Upper lobe of right lung (tissue), 1 donor: ENCODE data around the gene BCL11B. TPM values are rescaled to one million over a fixed set of nuclear protein-coding genes. Genes with fewer than 3 reads are reported as not detected.

Experiments
- ATAC-seq: fragments of 200-7000 bp; cut with Tn5 transposase; one replicate; pipeline ENCODE4 v1.9.1; 2020; ENCODE audit warnings: mild to moderate bottlenecking, moderate library complexity
- DNase-seq: peaks from one replicate; pipeline ENCODE4 v3.0.0-alpha.2; 2020
- H3K27ac ChIP-seq: fragments of 200-600 bp; one replicate; pipeline ENCODE4 v1.8.0; 2022
- H3K27me3 ChIP-seq: fragments of 200-600 bp; one replicate; pipeline ENCODE4 v1.8.0; 2022; ENCODE audit warnings: mild to moderate bottlenecking
- H3K36me3 ChIP-seq: fragments of 200-600 bp; one replicate; pipeline ENCODE4 v1.8.0; 2022
- H3K4me1 ChIP-seq: fragments of 200-600 bp; one replicate; pipeline ENCODE4 v1.8.0; 2022
- H3K4me3 ChIP-seq: fragments of 200-600 bp; one replicate; pipeline ENCODE4 v1.8.0; 2022; ENCODE audit warnings: mild to moderate bottlenecking
- H3K9me3 ChIP-seq: fragments of 200-600 bp; one replicate; pipeline ENCODE4 v1.8.0; 2022
- intact Hi-C: fragments of 100-400 bp; cut with DNase I; formaldehyde crosslinking; loops from one replicate; pipeline ENCODE4 v1.11.0; 2022
- total RNA-seq: library from RNA; stranded (reverse); fragmentation: NEBNext Ultra II Directional; extraction: Animal tissue kit (Norgen Biotek cat#: 25700); gene quantifications from one replicate; pipeline ENCODE4 v1.2.1, GENCODE V29; 2021
- TF ChIP-seq, protein P1 (sequence below): fragments of 200-600 bp; IDR thresholded peaks from one replicate; pipeline ENCODE4 v1.8.0; 2022; ENCODE audit warnings: antibody characterized with exemption
- donor health status: DM: no; HTN: yes; CAD: no; lungs with severe emphysema.

Gene BCL11B
- total RNA-seq, 1 donor from 2014 or later, result 2.4 TPM

- H3K4me1 ChIP-seq, result no peaks in the 10 kb centered on the region
- TF ChIP-seq, protein P1, sequence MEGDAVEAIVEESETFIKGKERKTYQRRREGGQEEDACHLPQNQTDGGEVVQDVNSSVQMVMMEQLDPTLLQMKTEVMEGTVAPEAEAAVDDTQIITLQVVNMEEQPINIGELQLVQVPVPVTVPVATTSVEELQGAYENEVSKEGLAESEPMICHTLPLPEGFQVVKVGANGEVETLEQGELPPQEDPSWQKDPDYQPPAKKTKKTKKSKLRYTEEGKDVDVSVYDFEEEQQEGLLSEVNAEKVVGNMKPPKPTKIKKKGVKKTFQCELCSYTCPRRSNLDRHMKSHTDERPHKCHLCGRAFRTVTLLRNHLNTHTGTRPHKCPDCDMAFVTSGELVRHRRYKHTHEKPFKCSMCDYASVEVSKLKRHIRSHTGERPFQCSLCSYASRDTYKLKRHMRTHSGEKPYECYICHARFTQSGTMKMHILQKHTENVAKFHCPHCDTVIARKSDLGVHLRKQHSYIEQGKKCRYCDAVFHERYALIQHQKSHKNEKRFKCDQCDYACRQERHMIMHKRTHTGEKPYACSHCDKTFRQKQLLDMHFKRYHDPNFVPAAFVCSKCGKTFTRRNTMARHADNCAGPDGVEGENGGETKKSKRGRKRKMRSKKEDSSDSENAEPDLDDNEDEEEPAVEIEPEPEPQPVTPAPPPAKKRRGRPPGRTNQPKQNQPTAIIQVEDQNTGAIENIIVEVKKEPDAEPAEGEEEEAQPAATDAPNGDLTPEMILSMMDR, result no peak
- no peak for DNase-seq
- ATAC-seq, result no peak
- peaks cover 18% of the 10 kb centered on the region for H3K27me3 ChIP-seq
- H3K36me3 ChIP-seq, result no peaks in the 10 kb centered on the region
- H3K27ac ChIP-seq, result no peak overlapping the region
- H3K9me3 ChIP-seq, result no peaks in the 10 kb centered on the region
- intact Hi-C loops, result no loop called here
- no peak overlapping the region for H3K4me3 ChIP-seq
These were observed 10.5 kb upstream of the BCL11B start for GRCh38 chr14:99282261-99283050.

- intact Hi-C loops, result no loop called here
These were observed 9.4 kb upstream of the BCL11B start for GRCh38 chr14:99281396-99281795.

DNA sequence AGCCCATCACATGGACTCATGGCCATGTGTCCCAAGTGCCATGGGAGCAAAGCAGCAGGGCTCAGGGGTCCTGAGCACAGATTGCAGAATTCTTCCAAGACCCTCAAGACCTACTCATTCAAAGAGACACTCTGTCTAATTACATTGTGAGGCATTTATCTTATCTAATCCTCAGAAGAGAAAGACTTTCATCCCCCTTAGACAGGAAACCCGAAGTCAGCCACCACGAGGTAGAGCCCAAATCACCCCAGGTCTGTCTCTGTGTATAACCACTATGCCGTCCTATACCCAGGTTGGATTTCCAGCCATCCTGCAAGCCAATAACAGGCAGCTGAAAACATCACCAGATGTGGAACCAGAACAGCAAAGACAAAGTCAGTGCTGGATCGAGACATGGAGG lies 8.9 kb upstream of the BCL11B start:
- TF ChIP-seq, protein P1, result no peak
- no peaks in the 10 kb centered on the region for H3K9me3 ChIP-seq
- H3K4me3 ChIP-seq, result no peak overlapping the region
- H3K27ac ChIP-seq, result no peak overlapping the region
- intact Hi-C loops, result no loop called here
- no peak for ATAC-seq
- H3K27me3 ChIP-seq, result peaks cover 29% of the 10 kb centered on the region
- H3K4me1 ChIP-seq, result no peaks in the 10 kb centered on the region
- no peak for DNase-seq
- no peaks in the 10 kb centered on the region for H3K36me3 ChIP-seq

More at GRCh38 chr14:99281396-99281795, 9.4 kb upstream of the BCL11B start:
- ATAC-seq (no peak), DNase-seq (no peak)
- Histone ChIP-seq H3K27me3 (peaks cover 24% of the 10 kb centered on the region), H3K9me3 (no peaks in the 10 kb centered on the region), H3K4me3 (no peak overlapping the region), H3K27ac (no peak overlapping the region), H3K4me1 (no peaks in the 10 kb centered on the region), H3K36me3 (no peaks in the 10 kb centered on the region)
- TF ChIP-seq, protein P1, result no peak

DNA sequence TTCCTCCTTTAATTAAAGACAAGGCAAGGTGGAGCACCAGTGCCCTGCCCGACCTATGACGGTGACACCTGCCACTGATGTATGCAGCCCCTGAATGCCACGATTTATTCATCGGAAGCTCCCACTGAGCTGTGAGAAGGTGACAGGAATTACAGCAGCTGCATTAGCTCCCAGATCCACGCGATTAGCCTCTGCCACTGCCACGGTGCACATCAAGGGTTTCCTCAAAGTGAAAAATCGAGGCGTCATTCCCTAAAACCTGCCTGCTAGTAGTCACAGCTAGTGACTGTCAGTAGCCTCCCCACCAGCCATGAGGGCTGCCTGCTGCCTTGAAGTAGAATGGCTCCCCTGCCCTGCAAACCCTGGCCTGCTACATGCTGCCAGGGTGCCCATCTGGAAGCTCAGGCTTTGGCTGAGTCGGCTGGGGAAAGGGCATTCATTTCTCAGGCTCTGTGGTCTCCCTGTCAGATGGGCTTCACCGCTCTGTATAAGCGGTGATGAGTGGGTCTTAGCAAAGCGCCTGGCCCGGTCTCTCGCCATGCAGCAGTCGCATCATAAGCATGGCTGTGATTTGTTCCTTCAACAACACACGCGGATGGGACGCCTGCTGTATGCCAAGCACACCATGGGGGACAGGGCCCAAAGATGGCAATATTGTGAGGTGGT lies 8.2 kb upstream of the BCL11B start:
- peaks cover 29% of the 10 kb centered on the region for H3K27me3 ChIP-seq
- ATAC-seq, result no peak
- no peak for DNase-seq

DNA sequence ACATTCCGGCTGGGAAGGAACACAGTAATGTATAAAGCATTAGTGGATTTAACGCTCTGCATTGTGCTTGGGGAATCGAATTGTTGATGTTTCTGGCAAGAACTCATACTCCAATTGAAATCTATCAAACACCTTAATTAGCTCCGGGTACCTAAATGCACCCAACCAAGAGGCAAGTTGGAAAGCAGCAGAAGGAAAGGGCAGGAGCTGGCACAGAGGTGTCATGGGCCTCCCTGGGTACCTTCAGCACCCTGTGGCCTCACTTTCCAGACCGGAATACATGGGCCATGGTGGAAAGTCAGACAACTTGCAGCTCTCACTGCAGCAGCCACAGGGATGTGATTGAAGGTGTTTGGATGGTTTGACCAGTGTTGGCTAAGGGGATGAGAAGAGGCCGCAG lies 6.8 kb upstream of the BCL11B start:
- TF ChIP-seq, protein P1, result no peak
- DNase-seq, result no peak
- Histone ChIP-seq H3K9me3 (no peaks in the 10 kb centered on the region), H3K36me3 (no peaks in the 10 kb centered on the region), H3K4me3 (no peak overlapping the region), H3K4me1 (peaks cover 8% of the 10 kb centered on the region), H3K27ac (no peak overlapping the region), H3K27me3 (peaks cover 33% of the 10 kb centered on the region)
- ATAC-seq, result no peak
- intact Hi-C loops, result no loop called here

More for the DNA sequence above, 8.2 kb upstream of the BCL11B start:
- intact Hi-C loops, result no loop called here
- TF ChIP-seq, protein P1, result no peak
- no peaks in the 10 kb centered on the region for H3K9me3 ChIP-seq
- no peak overlapping the region for H3K4me3 ChIP-seq
- H3K4me1 ChIP-seq, result no peaks in the 10 kb centered on the region
- no peak overlapping the region for H3K27ac ChIP-seq
- H3K36me3 ChIP-seq, result no peaks in the 10 kb centered on the region
